A673 (cell line): Measurements from ENCODE around the gene REG4. TPM values are rescaled to one million over a fixed set of nuclear protein-coding genes. Genes with fewer than 3 reads are reported as not detected.

Experiments
- BruUV-seq: library from RNA; stranded (reverse); fragments of 400-500 nt; replicated peaks from 2 replicates; lab custom pipeline; 2021; lab: Mats Ljungman, UMichigan
- CTCF ChIA-PET: fragments of 300-600 bp; sonication (Branson Sonifier 250); formaldehyde crosslinking; loops from one replicate; lab custom pipeline; 2022; ENCODE audit warnings: antibody characterized with exemption; lab: Charles Lee
- POLR2A ChIA-PET: fragments of 300-600 bp; sonication (Branson Sonifier 250); formaldehyde crosslinking; loops from one replicate; lab custom pipeline; 2022; ENCODE audit warnings: antibody characterized with exemption; ENCODE audit not compliant: low non-redundant PET; lab: Charles Lee
- DNase-seq: peaks from one replicate; pipeline ENCODE4 v3.0.0-alpha.2; 2015; ENCODE audit warnings: low spot score
- H3K27ac ChIP-seq: fragments of 200-600 bp; sonication (generic); 2 replicates; pipeline ENCODE4 v1.5.1; 2016; ENCODE audit warnings: mixed run types, low read depth, mild to moderate bottlenecking, mixed read lengths, antibody characterized with exemption, low read length; ENCODE audit not compliant: poor library complexity, severe bottlenecking
- H3K27me3 ChIP-seq: fragments of 200-600 bp; sonication (generic); replicated peaks from 2 replicates; pipeline ENCODE4 v1.6.1; 2017; ENCODE audit warnings: mixed run types, low read depth, mild to moderate bottlenecking, mixed read lengths, antibody characterized with exemption, low read length; ENCODE audit not compliant: insufficient read depth, poor library complexity
- H3K36me3 ChIP-seq: fragments of 200-600 bp; sonication (generic); 2 replicates; pipeline ENCODE4 v1.6.1; 2016; ENCODE audit warnings: mixed run types, mild to moderate bottlenecking, mixed read lengths, antibody characterized with exemption, low read length; ENCODE audit not compliant: insufficient read depth, poor library complexity, severe bottlenecking
- H3K4me1 ChIP-seq: fragments of 200-600 bp; sonication (generic); 2 replicates; pipeline ENCODE4 v1.6.1; 2017; ENCODE audit warnings: mixed run types, mild to moderate bottlenecking, mixed read lengths, antibody characterized with exemption, low read length; ENCODE audit not compliant: insufficient read depth, poor library complexity, severe bottlenecking
- H3K4me3 ChIP-seq: fragments of 200-600 bp; sonication (generic); 2 replicates; pipeline ENCODE4 v1.5.1; 2016; ENCODE audit warnings: low read depth, mixed run types, mild to moderate bottlenecking, mixed read lengths, low read length; ENCODE audit not compliant: poor library complexity, severe bottlenecking
- H3K9me3 ChIP-seq: fragments of 200-600 bp; sonication (generic); 2 replicates; pipeline ENCODE4 v1.6.1; 2016; ENCODE audit warnings: mixed run types, low read depth, mild to moderate bottlenecking, mixed read lengths, antibody characterized with exemption, low read length; ENCODE audit not compliant: poor library complexity, severe bottlenecking
- EZH2 ChIP-seq: fragments of 200-600 bp; sonication (generic); IDR thresholded peaks from 2 replicates; pipeline ENCODE4 v1.6.1; 2017; ENCODE audit warnings: borderline replicate concordance, low read depth, mild to moderate bottlenecking, mixed read lengths, antibody characterized with exemption, low read length; ENCODE audit not compliant: poor library complexity, severe bottlenecking
- intact Hi-C: fragments of 100-400 bp; cut with micrococcal nuclease; formaldehyde crosslinking; loops from one replicate; pipeline ENCODE4 v1.10.0; 2022; ENCODE audit not compliant: unreplicated experiment
- total RNA-seq: library from RNA; stranded (reverse); gene quantifications from 2 replicates; pipeline ENCODE4 v1.2.3, GENCODE V29; 2021
- TF ChIP-seq, protein P1 (sequence below): fragments of 300-800, 200-600 bp; sonication (generic); conservative IDR thresholded peaks from 2 replicates; pipeline ENCODE4 v1.5.1; 2017; ENCODE audit warnings: low read depth, mild to moderate bottlenecking, antibody characterized with exemption, low read length, moderate library complexity, mixed read lengths

Gene REG4
- total RNA-seq, 1 experiment from 2014 or later = not detected

DNA sequence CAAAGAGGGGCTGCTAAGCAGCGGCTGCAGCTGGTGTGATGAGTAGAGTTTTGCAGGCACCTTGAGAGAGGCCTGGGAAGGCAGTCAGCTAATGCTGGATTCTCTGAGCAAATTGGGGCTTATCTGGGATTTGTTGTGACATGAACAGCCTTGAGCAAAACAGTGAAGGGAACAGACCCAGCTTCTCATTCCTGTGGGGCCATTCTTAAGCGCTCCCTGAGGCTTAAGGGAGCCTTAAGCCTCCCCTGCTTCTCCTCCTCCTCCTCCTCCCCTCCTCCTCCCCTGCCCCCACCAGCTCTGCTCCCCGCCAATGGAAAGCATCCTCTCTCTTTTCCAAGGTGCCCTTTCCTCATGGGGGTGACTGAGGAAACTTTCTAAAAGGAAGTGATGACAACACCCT is 63.8 kb downstream of the REG4 start:
- Histone ChIP-seq H3K4me1 (no peaks in the 10 kb centered on the region), H3K27ac (no peak overlapping the region), H3K4me3 (no peak overlapping the region), H3K27me3 (no peaks in the 10 kb centered on the region), H3K9me3 (no peaks in the 10 kb centered on the region), H3K36me3 (peaks cover 21% of the 10 kb centered on the region)
- BruUV-seq = no TSS peak
- ChIA-PET CTCF (no interaction called here), POLR2A (no interaction called here)
- intact Hi-C loops = no loop called here
- TF ChIP-seq EZH2 = no peak
- TF ChIP-seq, protein P1, sequence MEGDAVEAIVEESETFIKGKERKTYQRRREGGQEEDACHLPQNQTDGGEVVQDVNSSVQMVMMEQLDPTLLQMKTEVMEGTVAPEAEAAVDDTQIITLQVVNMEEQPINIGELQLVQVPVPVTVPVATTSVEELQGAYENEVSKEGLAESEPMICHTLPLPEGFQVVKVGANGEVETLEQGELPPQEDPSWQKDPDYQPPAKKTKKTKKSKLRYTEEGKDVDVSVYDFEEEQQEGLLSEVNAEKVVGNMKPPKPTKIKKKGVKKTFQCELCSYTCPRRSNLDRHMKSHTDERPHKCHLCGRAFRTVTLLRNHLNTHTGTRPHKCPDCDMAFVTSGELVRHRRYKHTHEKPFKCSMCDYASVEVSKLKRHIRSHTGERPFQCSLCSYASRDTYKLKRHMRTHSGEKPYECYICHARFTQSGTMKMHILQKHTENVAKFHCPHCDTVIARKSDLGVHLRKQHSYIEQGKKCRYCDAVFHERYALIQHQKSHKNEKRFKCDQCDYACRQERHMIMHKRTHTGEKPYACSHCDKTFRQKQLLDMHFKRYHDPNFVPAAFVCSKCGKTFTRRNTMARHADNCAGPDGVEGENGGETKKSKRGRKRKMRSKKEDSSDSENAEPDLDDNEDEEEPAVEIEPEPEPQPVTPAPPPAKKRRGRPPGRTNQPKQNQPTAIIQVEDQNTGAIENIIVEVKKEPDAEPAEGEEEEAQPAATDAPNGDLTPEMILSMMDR = no peak
- no peak for DNase-seq

DNA sequence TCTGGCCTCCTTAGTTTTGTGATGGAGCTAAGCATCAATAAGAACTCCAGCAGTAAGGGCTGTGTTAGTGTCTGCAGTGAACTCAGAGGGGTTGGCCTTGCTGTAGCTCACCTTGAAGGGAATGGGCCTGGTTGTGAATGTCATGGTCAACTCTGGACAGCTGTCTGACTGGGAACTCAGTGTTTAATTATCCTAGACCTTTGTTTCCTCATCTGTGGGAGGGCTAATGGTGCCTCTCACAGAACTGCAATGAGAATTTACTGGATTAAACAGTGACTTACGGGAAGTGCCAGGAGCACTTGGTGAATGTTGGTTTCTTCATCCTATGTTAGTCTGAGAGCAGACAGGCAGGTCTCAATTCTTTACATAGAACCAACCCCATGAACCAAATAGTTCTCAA is 66.2 kb downstream of the REG4 start:
- Histone ChIP-seq H3K36me3 (peaks cover 45% of the 10 kb centered on the region), H3K27ac (no peak overlapping the region), H3K4me3 (no peak overlapping the region), H3K9me3 (no peaks in the 10 kb centered on the region), H3K27me3 (no peaks in the 10 kb centered on the region), H3K4me1 (no peaks in the 10 kb centered on the region)
- intact Hi-C loops = no loop called here
- BruUV-seq = no TSS peak
- no peak for DNase-seq
- TF ChIP-seq, protein P1 = no peak
- TF ChIP-seq EZH2 = no peak
- ChIA-PET POLR2A (interaction anchor here (0.6 kb wide), 1 partner anchor 20 kb away, joined by 18 read pairs; no protein-coding TSS in a partner anchor), CTCF (interaction anchor here (0.8 kb wide), 1 partner anchor 134 kb away, joined by 4 read pairs; no protein-coding TSS in a partner anchor)

DNA sequence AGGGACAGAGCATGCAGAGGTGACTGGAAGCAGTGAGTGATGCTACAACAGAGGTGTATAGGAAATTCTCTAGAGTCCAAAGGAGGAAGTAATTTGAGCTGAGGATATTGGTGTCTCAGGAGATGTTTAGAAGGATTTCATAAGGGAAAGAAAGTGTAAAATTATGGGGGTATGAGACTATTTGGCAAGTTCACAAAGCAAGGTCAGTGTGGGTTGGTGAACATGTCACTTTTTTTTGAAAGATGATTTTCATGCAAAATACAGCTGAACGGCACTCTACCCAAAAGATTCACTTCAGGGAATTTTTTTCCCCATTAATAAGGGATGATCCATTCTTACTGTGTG is 66.7 kb downstream of the REG4 start:
- H3K27ac ChIP-seq = no peak overlapping the region

More for the DNA sequence above, 66.7 kb downstream of the REG4 start:
- Histone ChIP-seq H3K4me1 (no peaks in the 10 kb centered on the region), H3K27me3 (no peaks in the 10 kb centered on the region), H3K9me3 (no peaks in the 10 kb centered on the region), H3K36me3 (peaks cover 49% of the 10 kb centered on the region), H3K4me3 (no peak overlapping the region)
- TF ChIP-seq, protein P1 = no peak
- no peak for TF ChIP-seq EZH2
- ChIA-PET CTCF (interaction anchor here (0.8 kb wide), 1 partner anchor 133 kb away, joined by 4 read pairs; no protein-coding TSS in a partner anchor), POLR2A (interaction anchor here (0.6 kb wide), 1 partner anchor 20 kb away, joined by 18 read pairs; no protein-coding TSS in a partner anchor)
- no peak for DNase-seq
- intact Hi-C loops = loop anchor here (5.0 kb wide), 2 partner anchors 63 to 128 kb away; no protein-coding TSS in a partner anchor
- no TSS peak for BruUV-seq

Other genes with a start within 250 kb of the REG4 start
- 4.8 and 4.9 TPM in 2 replicates for gene ZNF697, start 163.2 kb downstream of the REG4 start, total RNA-seq
- gene PHGDH, start 99.5 kb downstream of the REG4 start, total RNA-seq = 499 and 575 TPM in 2 replicates
- not detected in 2 replicates for gene HMGCS2, start 42.6 kb downstream of the REG4 start, total RNA-seq
- not detected in 2 replicates for gene ADAM30, start 85.1 kb upstream of the REG4 start, total RNA-seq